Left lung (tissue), 10 donors: ENCODE measurements around the gene EFNA4. TPM values are rescaled to one million over a fixed set of nuclear protein-coding genes. Genes with fewer than 3 reads are reported as not detected.

Experiments
- ATAC-seq: fragments of 200-7000 bp; cut with Tn5 transposase; one replicate; pipeline ENCODE4 v1.9.1; 2020; ENCODE audit warnings: moderate library complexity
- DNase-seq, 4 donors: peaks; one replicate each; pipeline ENCODE4 v3.0.0-alpha.2; 2013 to 2020
- H3K27ac ChIP-seq, 2 donors: fragments of 200-600 bp; sonication (generic) in 1 of 2; one replicate each; pipeline versions ENCODE4 v1.5.0 to v1.8.0; 2020 to 2021
- H3K27me3 ChIP-seq, 2 donors: fragments of 200-600 bp; sonication (generic) in 1 of 2; one replicate each; pipeline versions ENCODE4 v1.5.0 to v1.8.0; 2020 to 2021
- H3K36me3 ChIP-seq, 2 donors: fragments of 200-600 bp; sonication (generic) in 1 of 2; one replicate each; pipeline versions ENCODE4 v1.5.0 to v1.8.0; 2020 to 2021
- H3K4me1 ChIP-seq, 2 donors: fragments of 200-600 bp; one replicate each; pipeline ENCODE4 v1.8.0; 2021
- H3K4me3 ChIP-seq, 2 donors: fragments of 200-600 bp; sonication (generic) in 1 of 2; one replicate each; pipeline versions ENCODE4 v1.5.0 to v1.8.0; 2020 to 2021; ENCODE audit warnings: mild to moderate bottlenecking in 1 of 2
- H3K9me3 ChIP-seq, 2 donors: fragments of 200-600 bp; sonication (generic) in 1 of 2; one replicate each; pipeline versions ENCODE4 v1.5.0 to v1.8.0; 2020 to 2021
- intact Hi-C, 2 donors: fragments of 100-400 bp; cut with DNase I; formaldehyde crosslinking; loops; one replicate each; pipeline versions ENCODE4 v1.11.2 to v1.14.2; 2022
- polyA plus RNA-seq, 6 donors: library from polyadenylated mRNA; unstranded; fragments of 120-200 nt; gene quantifications; one replicate each; pipeline ENCODE4 v1.2.1, GENCODE V29; 2013; ENCODE audit not compliant: insufficient read length in 6 of 6
- total RNA-seq, 2 donors: library from RNA; stranded (reverse); fragmentation: NEBNext Ultra II Directional; extraction: Animal tissue kit (Norgen Biotek cat#: 25700); gene quantifications; one replicate each; pipeline ENCODE4 v1.2.1, GENCODE V29; 2021
- TF ChIP-seq, protein P1 (sequence below), 2 donors: fragments of 200-600 bp; sonication (generic) in 1 of 2; IDR thresholded peaks; one replicate each; pipeline versions ENCODE4 v1.5.0 to v1.8.0; 2021; ENCODE audit warnings: antibody characterized with exemption in 2 of 2
- donor health status: DM: no; HTN: yes; CAD: no.
- donor health status: DM: no; HTN: no; CAD: no.

EFNA4 gene
- total and polyA plus RNA-seq, 8 donors = 8.6 to 23.1 (median 21.8) TPM

DNA sequence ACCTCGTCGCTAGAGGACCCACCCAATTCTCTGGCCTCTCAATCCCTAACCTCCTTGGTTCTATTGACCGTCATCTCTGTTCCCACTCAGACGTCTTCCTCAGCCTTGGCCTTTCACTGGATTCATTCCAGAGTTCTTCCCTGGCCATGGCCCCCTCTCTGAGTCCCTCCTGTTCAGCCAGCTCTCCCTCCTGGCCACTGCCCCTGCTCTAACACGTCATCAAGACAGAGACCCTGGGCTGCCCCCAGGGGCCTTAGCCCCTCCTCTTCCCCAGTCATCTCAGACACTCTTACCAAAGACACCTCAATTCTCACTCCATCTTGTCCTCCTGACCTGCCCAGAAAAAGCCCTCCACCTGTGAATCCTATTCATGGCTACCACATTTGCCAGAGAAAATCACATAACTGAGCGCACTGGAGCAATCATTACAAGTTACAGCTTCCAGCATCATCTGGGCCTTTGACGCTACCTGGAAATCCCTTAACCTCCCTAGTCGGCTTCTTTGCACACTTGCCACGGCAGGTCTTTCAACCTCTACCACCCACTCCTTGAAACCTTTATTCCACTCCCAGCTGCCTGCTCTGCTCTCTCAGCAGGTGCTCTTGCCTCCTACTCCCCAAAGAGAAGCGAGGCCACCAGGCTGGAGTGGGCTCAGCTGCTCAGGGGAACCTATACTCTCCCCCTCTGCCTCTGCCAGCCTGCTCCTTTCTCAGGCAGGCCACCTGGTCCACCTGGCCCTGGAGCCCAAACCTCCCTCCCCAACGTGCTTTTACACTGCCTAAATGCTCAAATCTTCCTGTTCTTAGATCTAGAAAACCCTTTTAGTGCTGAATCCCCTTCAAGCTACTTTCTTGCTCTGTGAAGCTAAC lies 43.9 kb upstream of the EFNA4 start:
- TF ChIP-seq, protein P1, sequence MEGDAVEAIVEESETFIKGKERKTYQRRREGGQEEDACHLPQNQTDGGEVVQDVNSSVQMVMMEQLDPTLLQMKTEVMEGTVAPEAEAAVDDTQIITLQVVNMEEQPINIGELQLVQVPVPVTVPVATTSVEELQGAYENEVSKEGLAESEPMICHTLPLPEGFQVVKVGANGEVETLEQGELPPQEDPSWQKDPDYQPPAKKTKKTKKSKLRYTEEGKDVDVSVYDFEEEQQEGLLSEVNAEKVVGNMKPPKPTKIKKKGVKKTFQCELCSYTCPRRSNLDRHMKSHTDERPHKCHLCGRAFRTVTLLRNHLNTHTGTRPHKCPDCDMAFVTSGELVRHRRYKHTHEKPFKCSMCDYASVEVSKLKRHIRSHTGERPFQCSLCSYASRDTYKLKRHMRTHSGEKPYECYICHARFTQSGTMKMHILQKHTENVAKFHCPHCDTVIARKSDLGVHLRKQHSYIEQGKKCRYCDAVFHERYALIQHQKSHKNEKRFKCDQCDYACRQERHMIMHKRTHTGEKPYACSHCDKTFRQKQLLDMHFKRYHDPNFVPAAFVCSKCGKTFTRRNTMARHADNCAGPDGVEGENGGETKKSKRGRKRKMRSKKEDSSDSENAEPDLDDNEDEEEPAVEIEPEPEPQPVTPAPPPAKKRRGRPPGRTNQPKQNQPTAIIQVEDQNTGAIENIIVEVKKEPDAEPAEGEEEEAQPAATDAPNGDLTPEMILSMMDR (IDR thresholded peaks at IDR 0.05) = no peak
- Histone ChIP-seq H3K27me3 (no peaks in the 10 kb centered on the region), H3K36me3 (peaks cover 0 to 46% of the 10 kb centered on the region in 2 donors), H3K4me3 (no peak overlapping the region), H3K9me3 (no peaks in the 10 kb centered on the region), H3K27ac (no peak overlapping the region), H3K4me1 (peaks cover 20 to 49% of the 10 kb centered on the region in 2 donors)
- intact Hi-C loops = no loop called here
- DNase-seq (no peak), ATAC-seq (no peak)

DNA sequence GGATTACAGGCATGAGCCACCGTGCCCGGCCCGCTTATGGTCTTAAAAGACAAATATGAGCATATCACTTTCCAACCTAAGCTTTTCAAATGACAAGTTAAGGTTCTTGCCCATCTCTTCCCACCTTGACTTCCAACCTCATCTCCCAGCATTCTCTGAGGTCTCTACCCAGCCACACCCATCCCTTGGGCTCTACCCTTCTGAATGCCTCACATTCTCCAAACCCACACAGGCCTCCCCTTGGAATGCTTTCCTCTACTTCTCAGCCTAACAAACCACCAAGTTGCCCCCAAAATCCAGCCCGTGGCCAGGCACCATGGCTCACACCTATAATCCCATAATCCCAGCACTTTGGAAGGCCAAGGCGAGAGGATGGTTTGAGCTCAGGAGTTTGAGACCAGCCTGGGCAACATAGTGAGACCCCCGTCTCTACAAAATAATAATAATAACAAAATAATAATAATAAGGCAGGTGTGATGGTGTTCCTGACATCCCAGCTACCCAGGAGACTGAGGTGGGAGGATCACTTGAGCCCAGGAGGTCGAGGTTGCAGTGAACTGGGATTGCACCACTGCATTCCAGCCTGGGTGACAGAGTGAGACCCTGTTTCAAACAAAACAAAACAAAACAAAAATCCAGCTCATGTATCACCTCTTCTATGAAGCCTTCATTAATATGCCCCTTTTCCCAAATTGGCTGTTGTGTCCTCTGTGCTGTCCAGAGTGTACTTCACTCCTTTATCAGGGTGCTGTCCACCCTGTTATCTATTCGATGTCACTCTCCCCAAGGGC lies 41.2 kb upstream of the EFNA4 start:
- Histone ChIP-seq H3K36me3 (peaks cover 0 to 20% of the 10 kb centered on the region in 2 donors), H3K4me3 (no peak overlapping the region)

DNA sequence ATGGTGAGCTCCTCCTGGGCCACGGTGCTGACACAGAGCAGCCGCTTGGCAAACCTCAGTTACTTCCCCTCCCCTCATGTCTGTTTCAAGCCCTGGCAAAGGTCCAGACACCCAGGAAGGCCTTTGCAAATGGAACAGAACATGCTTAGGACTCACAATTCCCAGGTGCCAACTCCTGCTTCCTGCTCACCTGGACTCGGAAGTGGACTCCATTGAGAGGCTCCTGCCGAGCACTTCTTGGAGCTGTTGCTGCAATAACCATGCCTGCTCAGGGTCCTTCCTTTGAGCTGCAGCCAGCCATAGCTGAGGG lies 40.7 kb upstream of the EFNA4 start:
- no peaks in the 10 kb centered on the region for H3K27me3 ChIP-seq
- DNase-seq (no peak), ATAC-seq (peak; percentile 57)
- H3K9me3 ChIP-seq = no peaks in the 10 kb centered on the region
- H3K27ac ChIP-seq = no peak overlapping the region
- peaks cover 0 to 17% of the 10 kb centered on the region in 2 donors for H3K36me3 ChIP-seq
- intact Hi-C loops = no loop called here
- H3K4me3 ChIP-seq = no peak overlapping the region
- TF ChIP-seq, protein P1 (IDR thresholded peaks at IDR 0.05) = no peak
- H3K4me1 ChIP-seq = peaks cover 8 to 17% of the 10 kb centered on the region in 2 donors

More for the DNA sequence above, 41.2 kb upstream of the EFNA4 start:
- ATAC-seq (no peak), DNase-seq (no peak)
- TF ChIP-seq, protein P1 (IDR thresholded peaks at IDR 0.05) = no peak
- no peak overlapping the region for H3K27ac ChIP-seq
- no peaks in the 10 kb centered on the region for H3K27me3 ChIP-seq
- no peaks in the 10 kb centered on the region for H3K9me3 ChIP-seq
- H3K4me1 ChIP-seq = peaks cover 12 to 22% of the 10 kb centered on the region in 2 donors
- intact Hi-C loops = no loop called here

DNA sequence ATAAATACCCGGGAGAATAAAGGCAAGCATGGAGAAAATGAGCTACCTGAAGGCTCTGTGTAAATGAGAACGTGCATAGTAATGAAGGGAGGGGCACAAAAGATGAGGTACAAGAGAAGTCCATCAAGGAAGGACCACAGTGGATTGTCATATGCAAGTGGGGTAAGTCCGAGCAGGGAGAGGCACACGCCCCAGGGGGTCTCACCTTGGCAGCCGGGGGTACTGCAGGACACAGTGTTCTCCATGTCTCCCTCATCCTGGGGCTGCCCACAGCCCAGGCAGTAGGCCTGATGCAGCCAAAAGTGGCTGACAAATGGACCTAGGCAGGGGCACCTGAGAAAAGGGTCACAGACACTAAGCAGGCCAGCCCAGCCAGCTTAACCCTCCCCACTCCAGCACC lies 39.9 kb upstream of the EFNA4 start:
- no peaks in the 10 kb centered on the region for H3K9me3 ChIP-seq
- TF ChIP-seq, protein P1 (IDR thresholded peaks at IDR 0.05) = no peak
- no peaks in the 10 kb centered on the region for H3K27me3 ChIP-seq
- no peak overlapping the region for H3K27ac ChIP-seq
- intact Hi-C loops = no loop called here
- DNase-seq (no peak), ATAC-seq (no peak)
- peaks cover 0 to 9% of the 10 kb centered on the region in 2 donors for H3K36me3 ChIP-seq
- no peak overlapping the region for H3K4me3 ChIP-seq
- peaks cover 4 to 13% of the 10 kb centered on the region in 2 donors for H3K4me1 ChIP-seq

DNA sequence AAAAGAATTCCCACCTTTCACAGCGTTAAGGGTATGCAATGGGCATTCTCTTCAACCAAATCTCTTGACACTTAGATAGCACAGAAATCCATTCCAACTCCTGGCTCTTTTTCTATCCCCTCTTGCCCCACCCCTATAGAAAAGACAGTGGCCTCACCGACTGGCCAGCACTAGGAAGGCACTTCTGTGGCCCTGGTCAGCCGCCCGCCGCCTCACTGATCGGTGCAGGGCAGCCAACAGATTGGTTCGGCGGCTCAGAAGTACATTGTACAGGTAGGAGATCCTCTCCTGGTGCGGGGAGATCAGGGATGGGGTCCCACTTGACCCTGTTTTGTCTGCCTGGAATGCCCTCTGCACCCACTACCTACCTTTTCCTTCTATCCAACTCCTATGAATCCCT lies 39.2 kb upstream of the EFNA4 start:
- no peak overlapping the region for H3K4me3 ChIP-seq
- DNase-seq = peak in 1 of 4 donors; percentile 60
- intact Hi-C loops = no loop called here
- H3K36me3 ChIP-seq = peaks cover 0 to 2% of the 10 kb centered on the region in 2 donors
- H3K9me3 ChIP-seq = no peaks in the 10 kb centered on the region
- H3K4me1 ChIP-seq = peaks cover 0 to 14% of the 10 kb centered on the region in 2 donors
- TF ChIP-seq, protein P1 (IDR thresholded peaks at IDR 0.05) = no peak
- no peak for ATAC-seq
- H3K27ac ChIP-seq = no peak overlapping the region
- no peaks in the 10 kb centered on the region for H3K27me3 ChIP-seq
